Kidney (tissue), 14 donors: Measurements from ENCODE around the gene NT5DC3. TPM values are rescaled to one million over a fixed set of nuclear protein-coding genes. Genes with fewer than 3 reads are reported as not detected.

Experiments used
- DNase-seq, 5 donors: peaks; one replicate each; pipeline ENCODE4 v3.0.0-alpha.2; 2013 to 2020
- FAIRE-seq: peaks from 2 replicates; lab custom pipeline; 2012; peaks lifted over from hg19 to GRCh38; lab: Jason Lieb, UNC
- H3K27ac ChIP-seq, 2 donors: one replicate each; pipeline ENCODE4 v1.7.0; 2013; ENCODE audit warnings: low read depth in 2 of 2, low read length in 2 of 2, inconsistent platforms in 1 of 2
- H3K27me3 ChIP-seq: one replicate; pipeline ENCODE4 v1.7.1; 2013; ENCODE audit warnings: low read length, inconsistent platforms; ENCODE audit not compliant: control insufficient read depth, insufficient read depth
- H3K36me3 ChIP-seq, 3 donors: one replicate each; pipeline versions ENCODE4 v1.7.0 to v1.7.1; 2013; ENCODE audit warnings: low read length in 3 of 3, control low read depth in 1 of 3, inconsistent platforms in 1 of 3; ENCODE audit not compliant: insufficient read depth in 3 of 3, control insufficient read depth in 2 of 3
- H3K4me1 ChIP-seq, 3 donors: one replicate each; pipeline versions ENCODE4 v1.7.0 to v1.7.1; 2013; ENCODE audit warnings: low read length in 3 of 3, inconsistent platforms in 1 of 3, low read depth in 1 of 3; ENCODE audit not compliant: control insufficient read depth in 2 of 3, insufficient read depth in 2 of 3
- H3K4me3 ChIP-seq, 3 donors: one replicate each; pipeline versions ENCODE4 v1.7.0 to v1.8.1; 2013; ENCODE audit warnings: low read length in 3 of 3, control low read depth in 1 of 3, inconsistent platforms in 1 of 3
- H3K9ac ChIP-seq, 3 donors: one replicate each; pipeline versions ENCODE4 v1.7.0 to v1.7.1; 2013; ENCODE audit warnings: low read length in 3 of 3, control low read depth in 1 of 3, inconsistent platforms in 1 of 3
- H3K9me3 ChIP-seq, 3 donors: one replicate each; pipeline versions ENCODE4 v1.7.0 to v1.7.1; 2013; ENCODE audit warnings: low read length in 3 of 3, control low read depth in 1 of 3, inconsistent platforms in 1 of 3; ENCODE audit not compliant: control insufficient read depth in 2 of 3, insufficient read depth in 1 of 3
- intact Hi-C: fragments of 100-400 bp; cut with DNase I; formaldehyde crosslinking; loops from one replicate; pipeline ENCODE4 v1.11.1; 2022
- polyA plus RNA-seq: library from polyadenylated mRNA; stranded (reverse); fragments of 350-450 nt; fragmentation: Illumina TruSeq; extraction: RNeasy Lipid Tissue Mini Kit (QIAGEN cat#74804); gene quantifications from one replicate; pipeline ENCODE4 v1.2.3, GENCODE V29; 2014; ENCODE audit warnings: low read depth, low replicate concordance; ENCODE audit not compliant: insufficient read depth
- total RNA-seq: library from RNA; stranded (reverse); fragmentation: NEBNext Ultra II Directional; extraction: Animal tissue kit (Norgen Biotek cat#: 25700); gene quantifications from one replicate; pipeline ENCODE4 v1.2.1, GENCODE V29; 2021
- TF ChIP-seq, protein P1 (sequence below): IDR thresholded peaks from 3 replicates; pipeline ENCODE4 v1.5.1; 2012; ENCODE audit warnings: mild to moderate bottlenecking, moderate library complexity, borderline replicate concordance; ENCODE audit not compliant: insufficient read depth; ENCODE audit errors: extremely low read depth
- donor health status: control.
- donor health status: control.
- donor health status: control.
- donor health status: control.
- donor health status: control.
- donor health status: DM: yes; HTN: yes; CAD: no.
- donor health status: Normal renal cell carcinoma (clear cell type).

NT5DC3 gene
- total and polyA plus RNA-seq, 2 donors from 2014 or later, result 1.1 to 7.8 TPM

DNA sequence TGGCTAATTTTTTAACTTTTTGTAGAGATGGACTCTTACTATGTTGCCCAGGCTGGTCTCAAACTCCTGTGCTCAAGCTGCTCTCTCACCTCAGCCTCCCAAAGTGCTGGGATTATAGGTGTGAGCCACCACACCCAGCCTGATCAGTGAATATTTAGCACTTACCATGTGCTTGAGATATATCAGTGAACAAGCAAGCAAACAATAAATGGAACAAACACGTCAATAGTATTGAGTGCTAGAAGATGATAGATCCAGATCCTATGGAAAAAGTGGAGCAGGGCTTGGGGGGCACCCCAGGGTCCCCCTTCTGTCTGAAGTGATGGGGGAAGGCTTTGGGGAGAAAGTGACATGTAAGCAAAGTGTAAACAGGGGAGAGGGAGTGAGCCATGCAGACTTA is 83.8 kb downstream of the NT5DC3 start:
- Histone ChIP-seq H3K4me1 (no peaks in the 10 kb centered on the region), H3K27ac (no peak overlapping the region), H3K36me3 (no peaks in the 10 kb centered on the region), H3K9ac (no peak overlapping the region), H3K4me3 (no peak overlapping the region), H3K27me3 (no peaks in the 10 kb centered on the region), H3K9me3 (no peaks in the 10 kb centered on the region)
- intact Hi-C loops, result no loop called here
- no peak for DNase-seq
- no peak for FAIRE-seq
- TF ChIP-seq, protein P1, sequence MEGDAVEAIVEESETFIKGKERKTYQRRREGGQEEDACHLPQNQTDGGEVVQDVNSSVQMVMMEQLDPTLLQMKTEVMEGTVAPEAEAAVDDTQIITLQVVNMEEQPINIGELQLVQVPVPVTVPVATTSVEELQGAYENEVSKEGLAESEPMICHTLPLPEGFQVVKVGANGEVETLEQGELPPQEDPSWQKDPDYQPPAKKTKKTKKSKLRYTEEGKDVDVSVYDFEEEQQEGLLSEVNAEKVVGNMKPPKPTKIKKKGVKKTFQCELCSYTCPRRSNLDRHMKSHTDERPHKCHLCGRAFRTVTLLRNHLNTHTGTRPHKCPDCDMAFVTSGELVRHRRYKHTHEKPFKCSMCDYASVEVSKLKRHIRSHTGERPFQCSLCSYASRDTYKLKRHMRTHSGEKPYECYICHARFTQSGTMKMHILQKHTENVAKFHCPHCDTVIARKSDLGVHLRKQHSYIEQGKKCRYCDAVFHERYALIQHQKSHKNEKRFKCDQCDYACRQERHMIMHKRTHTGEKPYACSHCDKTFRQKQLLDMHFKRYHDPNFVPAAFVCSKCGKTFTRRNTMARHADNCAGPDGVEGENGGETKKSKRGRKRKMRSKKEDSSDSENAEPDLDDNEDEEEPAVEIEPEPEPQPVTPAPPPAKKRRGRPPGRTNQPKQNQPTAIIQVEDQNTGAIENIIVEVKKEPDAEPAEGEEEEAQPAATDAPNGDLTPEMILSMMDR, result no peak

DNA sequence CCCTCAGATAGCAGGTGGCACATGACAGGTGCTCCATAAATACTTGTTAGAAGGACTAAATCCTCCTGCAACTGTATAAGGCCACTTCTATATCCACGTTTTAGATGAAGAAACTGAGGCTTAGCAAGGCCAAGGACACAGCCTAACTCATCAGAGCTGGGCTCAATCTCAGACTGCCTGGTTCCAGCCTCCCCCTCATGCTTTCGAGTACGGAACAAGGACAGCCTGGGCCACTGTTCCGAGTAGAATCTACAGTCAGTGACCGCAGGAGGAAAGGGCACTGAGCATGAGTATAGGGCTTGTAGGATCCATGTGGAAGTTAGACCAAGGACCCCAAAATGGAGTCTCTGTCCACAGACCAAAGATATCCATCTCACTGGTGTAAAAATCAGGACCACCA is 84.6 kb downstream of the NT5DC3 start:
- Histone ChIP-seq H3K4me1 (no peaks in the 10 kb centered on the region), H3K9ac (no peak overlapping the region), H3K9me3 (no peaks in the 10 kb centered on the region), H3K27me3 (no peaks in the 10 kb centered on the region), H3K4me3 (no peak overlapping the region), H3K27ac (no peak overlapping the region), H3K36me3 (no peaks in the 10 kb centered on the region)
- intact Hi-C loops, result no loop called here
- no peak for DNase-seq
- FAIRE-seq, result no peak
- TF ChIP-seq, protein P1, result no peak

DNA sequence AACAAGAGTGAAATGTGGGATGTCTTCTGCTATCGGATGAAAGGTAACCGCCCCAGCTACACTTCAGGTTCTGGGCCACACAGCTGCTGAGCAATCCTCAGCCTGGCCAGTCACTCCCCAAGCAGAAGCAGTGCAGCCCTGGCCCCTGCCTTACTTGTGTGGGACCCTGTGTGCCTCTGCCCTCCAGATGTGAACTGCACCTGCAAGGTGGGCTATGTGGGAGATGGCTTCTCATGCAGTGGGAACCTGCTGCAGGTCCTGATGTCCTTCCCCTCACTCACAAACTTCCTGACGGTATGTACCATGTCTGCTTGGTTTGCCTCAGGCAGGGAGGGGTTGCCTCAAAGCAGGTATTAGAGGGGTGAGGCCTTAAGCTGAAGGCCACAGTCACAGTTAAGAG is 85.6 kb downstream of the NT5DC3 start:
- no peaks in the 10 kb centered on the region for H3K27me3 ChIP-seq
- no peak overlapping the region for H3K9ac ChIP-seq
- no peaks in the 10 kb centered on the region for H3K9me3 ChIP-seq
- no peak overlapping the region for H3K27ac ChIP-seq
- intact Hi-C loops, result no loop called here
- FAIRE-seq (no peak), DNase-seq (no peak)
- TF ChIP-seq, protein P1, result no peak
- H3K4me3 ChIP-seq, result no peak overlapping the region
- H3K36me3 ChIP-seq, result no peaks in the 10 kb centered on the region
- H3K4me1 ChIP-seq, result no peaks in the 10 kb centered on the region

DNA sequence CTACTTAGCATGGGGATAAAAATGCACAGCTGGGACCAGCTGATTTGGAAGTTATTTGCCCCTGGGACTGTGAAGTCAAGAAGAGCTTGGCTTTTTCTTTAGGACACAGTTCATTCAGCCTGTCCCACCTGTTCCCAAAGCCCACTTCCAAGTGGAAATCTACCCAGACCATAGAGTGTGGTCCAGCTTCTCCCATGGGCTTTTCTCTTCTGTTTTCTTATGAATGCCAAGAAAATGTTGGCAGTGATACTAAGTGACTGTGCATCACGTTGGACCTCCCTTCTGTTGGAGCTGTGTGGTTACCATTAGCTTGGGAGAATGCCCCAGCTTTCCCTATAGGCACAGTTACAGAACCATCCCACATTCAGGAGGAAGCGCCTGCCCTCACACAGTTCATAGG is 89.4 kb downstream of the NT5DC3 start:
- Histone ChIP-seq H3K27me3 (no peaks in the 10 kb centered on the region), H3K4me1 (no peaks in the 10 kb centered on the region), H3K9ac (no peak overlapping the region), H3K9me3 (no peaks in the 10 kb centered on the region), H3K36me3 (no peaks in the 10 kb centered on the region), H3K27ac (no peak overlapping the region), H3K4me3 (no peak overlapping the region)
- no peak for DNase-seq
- TF ChIP-seq, protein P1, result no peak
- no peak for FAIRE-seq
- intact Hi-C loops, result no loop called here
